Measurements from ENCODE around the gene BMPER.

Gene BMPER

DNA sequence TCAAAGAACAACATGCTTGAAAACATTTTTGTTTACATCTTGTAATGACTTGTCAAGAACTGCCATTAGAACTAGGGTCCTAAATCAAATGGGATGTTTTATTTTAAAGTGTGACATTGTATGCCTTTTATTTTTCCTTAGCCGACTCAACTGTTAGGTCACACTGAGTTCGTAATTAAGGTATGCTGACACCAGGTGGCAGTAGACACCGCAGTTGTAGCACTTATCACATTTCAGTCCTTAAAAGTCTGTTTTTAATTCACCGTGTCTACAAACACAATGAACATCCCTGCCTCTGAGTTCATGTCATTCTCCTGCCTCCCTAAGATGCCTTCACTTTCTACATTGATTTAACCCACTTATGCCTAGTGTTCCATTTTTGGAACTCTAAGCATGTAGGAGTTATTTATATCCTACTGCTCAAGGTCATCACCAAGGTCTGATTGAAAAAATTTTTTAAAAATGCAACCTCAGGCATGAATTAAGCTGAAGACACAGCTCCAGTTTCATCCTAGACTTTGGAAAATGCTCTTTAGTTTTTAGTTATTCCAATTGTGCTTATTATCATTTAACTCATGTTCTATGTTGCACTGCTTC lies 186.1 kb downstream of the BMPER start:
- peak; percentile 60 for DNase-seq (ENCODE audit: low spot score)

DNA sequence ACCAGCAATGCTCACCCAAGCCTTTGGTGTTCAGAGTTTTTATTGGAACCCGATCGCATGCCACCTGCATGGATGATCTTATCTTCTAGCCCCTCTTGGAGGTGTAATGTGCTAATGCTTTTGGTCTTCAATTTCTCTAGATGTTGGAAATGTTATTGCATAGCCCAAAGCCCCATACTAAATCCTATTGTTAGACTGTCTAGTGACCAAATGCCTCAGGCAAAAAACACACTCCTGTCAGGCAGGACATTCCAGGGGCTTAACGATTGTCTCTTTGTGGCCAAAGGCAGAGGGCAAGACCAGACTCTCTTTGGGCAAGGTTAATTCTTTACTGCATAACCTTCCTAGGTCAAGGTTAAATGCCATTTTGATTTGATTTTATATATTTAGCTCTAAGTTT lies 187.9 kb downstream of the BMPER start:
- DNase-seq (ENCODE audit: low spot score) = no peak

DNA sequence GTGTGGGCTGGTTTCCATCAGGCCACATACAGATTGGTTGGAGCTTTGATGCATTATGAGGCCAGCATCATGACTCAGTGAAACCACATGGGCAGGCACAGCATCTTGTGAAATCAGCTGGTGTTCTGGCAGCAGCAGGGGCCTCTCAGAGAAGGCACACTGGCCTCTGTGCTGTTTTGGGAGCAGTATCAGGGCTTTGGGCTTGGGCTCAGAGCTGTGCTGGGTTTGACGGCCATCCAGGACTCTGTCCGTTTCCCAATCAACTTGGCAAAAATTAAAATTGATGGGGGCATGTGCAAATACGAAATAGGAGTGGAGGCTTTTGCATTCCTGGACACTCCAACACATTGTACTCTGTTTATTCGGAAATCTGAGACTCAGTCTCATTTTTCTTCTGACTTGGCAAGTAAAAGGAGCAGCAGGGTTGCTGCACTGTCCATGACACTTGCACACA lies 190.9 kb downstream of the BMPER start:
- peak; percentile 93 for DNase-seq (ENCODE audit: low spot score)

DNA sequence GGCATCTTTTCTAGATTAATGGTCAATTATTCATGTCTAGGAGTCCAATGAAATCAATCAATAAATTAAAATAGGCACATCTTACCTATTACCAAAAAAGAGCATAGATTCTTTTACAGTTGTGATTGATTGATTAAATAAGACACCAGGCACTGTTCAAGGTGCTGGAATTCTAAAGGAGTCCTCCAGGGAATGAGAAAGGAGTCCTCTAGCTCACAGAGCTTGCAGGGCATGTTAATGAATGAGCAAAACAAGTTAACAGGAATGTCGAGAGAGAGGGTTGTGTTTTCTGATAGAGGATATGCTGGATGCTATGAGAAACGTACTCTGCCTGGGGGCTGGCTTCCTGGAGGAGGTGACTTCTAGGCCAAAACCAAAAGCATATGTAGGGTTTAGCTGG lies 191.4 kb downstream of the BMPER start:
- DNase-seq (ENCODE audit: low spot score) = no peak

DNA sequence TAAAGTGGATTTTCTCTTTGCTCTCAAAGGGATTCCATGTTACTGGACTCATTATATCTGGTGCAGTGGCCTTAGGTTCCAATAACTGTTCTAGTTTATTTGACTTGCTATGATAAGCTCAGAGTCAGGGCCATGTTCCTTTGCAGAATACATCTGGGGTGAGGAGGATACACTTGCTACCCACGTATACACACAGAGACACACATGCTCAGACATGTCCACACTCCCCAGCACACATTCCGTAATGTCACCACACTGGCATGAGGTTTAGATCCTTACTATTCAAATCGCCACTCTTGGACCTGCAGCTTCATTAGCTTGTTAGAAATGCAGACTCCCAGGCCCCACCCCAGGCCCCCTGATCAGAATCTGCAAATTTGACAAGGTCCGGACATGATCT lies 195.3 kb downstream of the BMPER start:
- no peak for DNase-seq (ENCODE audit: low spot score)

DNA sequence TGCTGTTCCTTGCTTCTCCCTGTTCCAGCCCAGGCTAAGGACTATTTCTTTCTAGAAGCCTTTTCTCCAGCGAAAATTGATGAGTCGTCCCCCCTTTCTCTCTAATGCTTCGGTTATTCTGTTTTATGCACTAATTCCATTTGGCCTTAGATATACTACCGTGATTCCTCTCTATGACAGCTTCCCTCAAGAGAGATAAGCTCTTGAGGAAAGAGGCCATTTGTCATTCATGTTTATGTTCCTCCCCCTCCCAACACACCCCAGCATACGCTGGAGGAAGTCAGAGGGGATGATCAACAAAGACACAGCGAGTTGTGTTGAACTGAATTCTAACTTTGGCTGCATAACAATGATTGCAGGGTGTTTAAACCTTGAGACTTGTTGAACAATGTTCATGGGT lies 198.8 kb downstream of the BMPER start:
- DNase-seq (ENCODE audit: low spot score) = no peak

DNA sequence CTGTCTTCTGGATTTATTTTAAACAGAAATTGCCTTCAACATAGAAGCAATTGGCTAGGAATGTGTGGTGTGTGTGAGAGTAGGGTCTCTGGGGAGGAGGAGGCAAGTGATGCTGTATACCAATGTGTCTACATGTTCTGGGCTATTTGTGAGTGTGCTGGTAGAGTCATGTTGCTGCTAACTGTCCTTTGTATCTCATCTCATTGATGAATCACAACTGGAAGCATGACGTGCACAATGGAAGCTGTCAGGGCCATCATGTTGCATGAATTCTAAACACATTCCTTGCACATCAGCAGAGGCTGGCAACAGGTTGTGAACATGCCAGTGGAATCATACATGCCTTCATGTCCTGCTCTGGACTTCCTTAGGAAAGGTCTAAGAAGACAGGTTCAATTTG lies 199.7 kb downstream of the BMPER start:
- no peak for DNase-seq (ENCODE audit: low spot score)

DNA sequence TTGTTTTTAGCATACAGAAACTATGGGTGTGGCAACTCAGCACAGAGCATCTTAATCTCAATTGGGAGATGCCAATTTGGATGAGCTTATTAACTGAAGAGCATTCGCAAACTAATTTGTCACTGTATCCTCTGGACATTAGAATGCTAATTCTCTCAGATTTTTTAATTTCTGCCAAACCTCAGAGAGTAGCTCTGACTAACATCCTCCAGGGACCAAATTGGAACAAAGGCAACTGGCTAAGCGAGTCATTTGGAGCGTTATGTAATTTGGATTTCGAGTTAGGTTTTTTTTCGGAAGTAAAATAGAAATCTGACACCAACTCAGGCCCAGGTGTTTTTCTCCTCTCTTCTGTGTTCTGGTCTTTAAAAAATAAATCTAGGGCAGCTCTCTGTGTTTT lies 201.9 kb downstream of the BMPER start:
- DNase-seq (ENCODE audit: low spot score) = peak; percentile 75

DNA sequence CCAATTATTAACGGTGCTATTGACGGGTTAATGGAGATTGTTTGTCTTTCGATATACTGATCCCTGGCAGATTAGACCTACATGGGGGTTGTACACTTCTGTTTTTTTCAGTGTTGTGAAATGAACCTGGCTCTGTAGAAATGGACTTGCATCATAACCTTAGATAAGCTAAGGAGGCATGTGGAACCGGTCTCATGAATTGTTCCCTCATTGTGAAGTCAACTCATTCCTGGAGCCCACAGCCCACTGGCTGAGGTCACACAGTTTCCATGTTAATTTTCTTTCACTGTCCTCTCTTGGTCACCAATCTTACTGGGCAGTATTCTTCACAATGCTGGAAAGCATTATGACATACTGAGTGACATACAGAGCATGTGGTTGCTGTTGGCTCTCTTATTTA lies 202.8 kb downstream of the BMPER start:
- peak; percentile 28 for DNase-seq (ENCODE audit: low spot score)

DNA sequence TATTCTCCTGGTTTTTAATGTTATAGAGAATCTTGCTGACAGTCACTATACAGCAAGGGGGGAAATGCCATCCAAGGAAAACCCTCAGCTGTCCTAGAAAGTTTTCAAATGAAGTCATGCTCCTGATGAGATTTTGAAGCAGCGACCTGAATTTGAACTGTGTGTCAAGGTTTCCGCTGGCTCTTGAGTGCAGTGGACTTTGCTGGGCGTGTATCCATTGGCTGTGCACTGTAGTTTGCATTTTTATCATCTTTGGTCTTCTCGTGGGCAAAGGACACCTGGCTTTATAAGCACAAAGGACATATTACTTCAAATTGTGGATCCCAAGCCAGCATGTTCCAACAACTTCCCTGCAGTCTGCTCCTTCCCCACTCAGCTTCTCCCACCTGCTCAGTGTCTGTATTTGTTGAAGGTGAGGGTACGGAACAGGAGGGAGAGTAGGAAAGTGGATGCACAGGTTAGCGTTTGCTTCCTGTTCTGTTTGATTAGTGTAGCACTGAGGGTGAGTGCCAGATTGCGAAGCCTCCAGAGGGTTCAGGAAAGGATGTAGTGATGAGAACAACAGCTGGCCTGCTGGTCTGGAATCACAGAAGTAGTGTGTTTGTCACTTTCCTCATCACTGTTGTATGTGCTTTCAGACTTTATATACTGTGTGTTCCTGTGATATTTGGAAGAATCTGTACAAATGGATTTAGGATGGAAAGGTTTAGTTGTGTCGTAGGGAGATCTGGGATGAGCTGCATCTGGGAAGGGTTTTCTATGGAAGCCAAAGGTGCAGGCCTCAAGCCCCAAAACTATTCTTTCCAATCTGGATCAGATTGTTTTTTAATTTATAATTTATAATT lies 204.8 kb downstream of the BMPER start:
- no peak for DNase-seq (ENCODE audit: low spot score)

DNA sequence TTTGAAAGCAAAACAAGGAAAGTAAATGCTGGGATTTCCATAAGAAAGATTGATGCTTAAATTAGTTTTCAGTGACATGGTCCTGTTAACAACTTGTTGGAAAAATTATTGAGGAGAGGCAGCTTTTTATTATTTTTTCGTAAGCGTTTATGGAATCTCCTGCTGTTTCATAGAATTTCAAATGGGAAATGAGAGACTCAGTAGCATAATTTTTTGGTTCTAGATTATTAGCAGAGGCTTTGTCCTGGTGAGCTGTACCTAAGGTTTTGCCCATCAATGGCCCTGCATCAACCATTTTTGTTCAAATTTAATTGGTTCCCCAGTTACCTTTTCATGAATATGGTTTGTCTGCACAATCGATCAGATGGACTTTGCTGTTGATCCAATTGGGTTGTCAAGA lies 205.7 kb downstream of the BMPER start:
- DNase-seq (ENCODE audit: low spot score) = no peak

DNA sequence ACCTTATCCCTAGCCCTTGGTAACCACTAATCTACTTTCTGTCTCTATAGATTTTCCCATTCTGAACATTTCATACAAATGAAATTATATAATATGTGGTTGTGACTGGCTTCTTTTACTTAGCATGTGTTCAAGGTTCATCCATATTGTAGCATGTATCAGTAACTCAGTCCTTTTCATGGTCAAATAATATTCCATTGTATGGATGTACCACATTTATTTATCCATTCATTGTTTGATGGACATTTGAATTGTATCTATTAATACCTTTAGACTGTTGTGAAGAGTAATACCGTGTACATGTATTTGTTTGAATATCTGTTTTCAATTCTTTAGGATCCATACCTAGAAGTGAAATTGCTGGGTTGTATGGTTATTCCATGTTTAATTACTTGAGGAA lies 210.2 kb downstream of the BMPER start:
- no peak for DNase-seq (ENCODE audit: low spot score)

DNA sequence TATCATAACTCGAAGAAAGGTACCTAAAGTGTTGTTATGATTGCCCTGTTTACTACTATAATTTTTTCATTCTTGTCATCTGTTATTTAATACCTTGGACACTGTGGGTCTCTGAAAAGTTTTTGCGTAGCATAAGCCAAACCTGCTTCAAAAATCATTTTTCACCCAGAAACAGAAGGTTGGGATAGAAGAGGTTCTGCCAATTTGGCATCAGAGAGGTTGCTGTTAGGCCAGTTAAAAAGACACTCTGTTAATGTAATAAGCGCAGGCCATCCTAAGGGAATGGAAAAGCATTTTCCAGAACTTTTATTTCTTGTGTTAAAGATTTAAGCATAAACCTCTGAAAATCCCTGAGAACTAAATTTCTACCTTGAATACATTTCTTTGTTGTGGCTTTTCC lies 212.2 kb downstream of the BMPER start:
- DNase-seq (ENCODE audit: low spot score) = no peak

DNA sequence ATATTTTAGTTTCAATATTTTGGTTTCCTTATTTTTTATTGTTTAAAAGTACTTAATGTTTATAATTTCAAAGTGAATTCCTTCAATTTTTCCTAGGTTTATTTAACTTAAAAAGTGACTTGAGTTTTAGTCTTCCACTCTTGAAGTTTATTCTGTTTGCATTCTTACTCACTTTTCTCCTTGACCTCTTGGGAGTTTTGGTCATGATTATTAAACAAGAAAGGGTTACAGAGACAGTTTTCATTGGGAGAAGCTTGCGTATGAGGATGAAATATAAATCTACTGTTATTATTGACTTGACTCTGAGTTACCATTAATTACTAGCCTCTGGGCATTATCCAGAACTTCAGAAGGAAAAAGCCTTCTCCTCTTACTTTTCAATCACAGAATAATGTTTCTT lies 216.0 kb downstream of the BMPER start:
- no peak for DNase-seq (ENCODE audit: low spot score)

DNA sequence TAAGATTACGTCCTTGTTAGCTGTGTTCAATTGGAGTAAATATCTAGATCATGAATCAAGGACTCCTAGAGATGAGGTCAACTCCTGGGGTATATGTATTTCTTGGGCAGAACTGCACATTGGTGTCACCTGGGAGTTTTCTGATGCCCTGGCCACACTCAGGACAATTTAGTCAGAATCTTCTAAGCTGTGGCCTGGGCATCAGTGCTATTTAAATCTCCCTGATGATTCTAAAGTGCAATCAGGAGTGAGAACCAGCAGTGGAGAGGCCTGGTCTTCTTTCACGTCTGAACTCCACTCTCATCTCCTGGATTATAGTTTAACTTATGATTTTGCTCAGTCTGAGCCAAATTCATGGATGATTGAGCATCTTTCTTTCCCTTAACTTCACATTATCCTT lies 218.0 kb downstream of the BMPER start:
- no peak for DNase-seq (ENCODE audit: low spot score)

DNA sequence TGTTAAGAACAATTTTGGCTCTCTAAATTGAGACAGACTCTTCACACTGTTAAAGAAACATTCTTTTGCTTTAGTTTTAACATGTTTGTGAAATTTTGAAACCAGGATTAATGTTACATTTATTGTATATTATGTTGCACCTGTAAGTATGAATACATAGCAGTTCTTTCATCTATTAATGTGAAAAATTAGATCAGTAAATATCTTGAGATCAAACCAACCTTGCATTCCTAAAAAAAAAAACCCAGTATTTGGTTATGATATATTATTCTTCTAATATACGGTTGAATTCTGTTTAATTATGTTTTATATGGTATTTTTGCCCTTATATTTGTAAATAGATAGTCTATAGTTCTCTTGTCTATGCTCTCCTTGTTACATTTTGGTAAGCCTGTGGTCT lies 219.4 kb downstream of the BMPER start:
- no peak for DNase-seq (ENCODE audit: low spot score)

DNA sequence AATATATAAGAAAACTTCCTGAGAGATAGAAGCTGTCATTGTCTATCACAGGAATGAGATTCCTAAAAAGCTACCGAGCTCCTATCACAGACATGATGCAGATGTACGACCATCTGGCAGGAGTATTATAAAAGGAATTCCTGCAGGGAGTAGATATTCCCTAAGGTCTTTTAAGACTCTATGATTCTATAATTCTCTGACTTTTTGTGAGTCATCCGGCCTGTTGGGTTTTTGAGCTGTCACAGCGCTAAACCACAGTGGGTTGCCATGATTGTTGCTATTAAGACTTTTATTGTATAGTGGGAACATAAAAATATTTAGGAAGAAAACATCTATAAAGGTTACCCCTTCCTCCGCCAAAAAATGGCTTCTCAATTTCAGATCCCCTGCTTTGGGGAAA lies 223.4 kb downstream of the BMPER start:
- peak; percentile 73 for DNase-seq (ENCODE audit: low spot score)

DNA sequence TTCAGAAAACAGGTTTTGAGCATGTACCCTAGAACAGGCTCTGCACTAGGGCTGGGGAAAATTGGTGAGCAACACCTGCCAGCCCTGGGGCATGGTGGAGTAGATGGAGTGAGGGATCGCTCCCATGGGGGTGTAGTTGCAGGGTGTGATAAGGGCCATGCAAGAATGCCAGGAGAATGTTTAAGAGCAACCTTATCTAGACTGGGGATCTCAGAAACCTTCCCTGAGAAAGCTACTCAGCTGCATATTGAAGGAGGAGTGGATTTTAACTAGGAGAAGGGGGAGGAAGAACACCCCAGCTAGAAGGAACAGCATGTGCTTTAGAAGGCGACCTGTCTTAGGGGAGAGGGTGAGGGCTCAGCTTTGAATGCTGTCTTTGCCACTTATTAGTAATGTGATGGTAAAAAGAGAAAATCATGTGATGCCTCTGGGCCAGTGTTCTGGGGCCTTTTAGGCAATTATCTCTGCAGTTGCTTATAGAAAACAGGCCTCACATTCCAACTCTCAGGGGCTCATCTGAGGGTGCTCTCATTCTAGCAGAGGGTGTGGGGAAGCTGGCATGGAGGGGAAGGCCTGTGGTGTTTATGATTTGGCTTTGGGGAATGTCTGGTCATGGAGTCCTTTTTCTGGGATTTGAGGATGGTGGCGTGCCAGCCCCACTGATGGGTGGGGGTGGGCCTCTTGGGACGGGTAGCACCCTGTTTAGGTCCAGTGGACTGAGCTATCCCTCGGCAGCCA lies 225.4 kb downstream of the BMPER start:
- DNase-seq (ENCODE audit: low spot score) = no peak

DNA sequence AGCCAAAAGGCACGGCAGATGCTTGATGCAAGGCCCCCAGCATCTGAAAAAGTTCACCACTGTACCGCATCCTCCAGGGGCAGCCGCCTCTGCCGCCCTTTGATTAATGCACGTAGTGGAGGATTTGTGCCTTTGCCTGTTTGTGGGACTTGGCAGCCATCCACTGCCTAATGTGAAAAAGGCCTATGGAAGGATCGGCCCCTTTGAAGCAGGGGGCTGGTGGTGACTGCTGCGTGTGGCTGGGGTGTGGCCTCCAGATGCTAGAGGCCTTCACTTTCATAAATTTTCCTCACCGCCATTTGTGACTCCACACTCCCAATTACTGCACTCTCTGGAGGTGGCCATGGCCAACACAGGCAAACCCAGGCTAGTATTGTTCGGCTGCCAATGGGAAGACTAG lies 226.0 kb downstream of the BMPER start:
- no peak for DNase-seq (ENCODE audit: low spot score)

DNA sequence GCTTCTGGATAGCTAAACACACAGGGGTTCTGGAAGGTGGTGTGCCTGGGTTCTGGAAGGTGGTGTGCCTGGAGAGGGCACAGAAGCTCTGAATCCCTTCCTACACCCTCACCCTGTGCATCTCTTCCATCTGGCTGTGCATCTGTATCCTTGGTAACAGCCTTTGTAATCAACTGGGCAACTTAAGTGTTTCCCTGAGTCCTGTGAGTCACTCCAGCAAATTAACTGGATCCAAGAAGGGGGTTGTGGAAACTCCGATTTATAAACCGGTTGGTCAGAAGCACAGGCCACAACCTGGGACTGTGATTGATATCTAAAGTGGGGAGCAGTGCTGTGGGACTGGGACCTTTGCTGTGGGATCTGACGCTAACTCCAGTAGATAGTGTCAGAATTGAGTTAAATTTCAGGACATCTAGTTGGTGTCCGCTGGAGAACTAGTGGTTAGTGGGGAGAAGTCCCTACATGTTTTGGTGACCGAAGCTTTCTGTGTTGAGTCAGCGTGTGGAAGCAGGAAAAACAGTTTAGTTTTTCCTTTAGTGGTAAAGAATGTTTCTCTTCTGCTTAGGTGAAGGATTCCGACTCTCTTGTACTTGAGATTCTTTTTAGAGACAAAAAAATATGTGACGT lies 228.1 kb downstream of the BMPER start:
- DNase-seq (ENCODE audit: low spot score) = peak; percentile 81

DNA sequence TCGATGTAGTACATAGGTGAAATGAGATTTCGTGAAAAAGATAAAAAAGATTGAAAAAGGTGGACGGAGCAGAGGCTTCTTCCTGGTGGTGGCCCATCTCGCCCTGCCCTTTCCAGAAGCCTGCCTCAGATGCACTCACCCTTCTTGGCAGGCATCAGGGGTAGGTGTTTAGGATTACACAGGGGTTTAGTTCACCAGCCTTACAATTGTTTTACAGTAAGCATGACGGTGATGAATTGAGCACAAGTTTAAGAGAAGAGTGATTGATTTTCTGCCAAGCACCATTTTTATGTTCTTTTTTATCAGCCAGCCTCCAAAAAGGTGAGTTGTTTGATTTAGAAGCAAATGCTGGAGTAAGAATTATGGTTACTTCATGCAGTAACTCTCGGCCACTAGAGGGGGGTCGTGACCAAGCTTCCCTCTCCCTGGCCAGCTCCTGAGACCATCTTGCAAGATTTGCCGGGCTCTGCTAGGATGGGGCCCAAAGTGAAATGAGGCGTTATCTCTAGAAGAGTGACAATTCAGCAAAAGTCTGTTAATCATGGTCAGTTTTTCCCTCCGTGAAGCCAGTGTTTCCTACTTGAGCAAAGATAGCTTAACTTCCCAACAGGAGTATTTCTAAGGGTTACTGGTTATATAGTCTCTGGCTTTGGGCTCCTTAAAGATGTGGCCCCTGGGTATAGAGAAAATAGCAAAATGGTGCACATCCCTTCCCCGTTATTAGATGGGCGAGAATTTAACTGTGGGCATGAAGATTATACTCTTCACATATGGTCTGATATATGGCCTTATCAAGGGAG lies 228.8 kb downstream of the BMPER start:
- peak; percentile 84 for DNase-seq (ENCODE audit: low spot score)

DNA sequence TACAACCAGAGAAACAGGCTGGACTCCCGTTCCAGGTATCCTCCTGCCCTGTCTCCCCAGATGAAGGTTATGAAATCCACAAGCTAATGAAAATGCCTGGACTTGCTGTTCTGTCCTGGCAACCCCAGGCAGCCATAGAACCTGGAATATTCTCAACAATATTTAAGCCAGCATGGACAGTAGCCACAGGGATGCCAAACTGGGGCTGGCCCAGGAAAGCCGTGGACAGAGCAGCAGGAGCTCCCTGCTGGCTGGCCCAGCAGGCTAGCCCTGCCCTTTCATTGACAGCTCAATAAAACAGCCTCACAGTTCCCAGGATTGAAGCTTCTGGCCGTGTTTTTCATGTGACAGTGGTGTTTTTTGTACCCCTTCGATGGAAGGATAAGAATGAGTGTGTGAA lies 230.6 kb downstream of the BMPER start:
- no peak for DNase-seq (ENCODE audit: low spot score)

Measured in GM03348 (cell line).